Smooth muscle cell (in vitro differentiated cells): ENCODE results near the gene ACVR1. TPM values are rescaled to one million over a fixed set of nuclear protein-coding genes. Genes with fewer than 3 reads are reported as not detected.

Source experiments
- DNase-seq: peaks from one replicate; lab custom pipeline; 2025; ENCODE audit not compliant: unreplicated experiment; lab: John Stamatoyannopoulos, UW
- H2AFZ ChIP-seq: fragments of 200-600 bp; sonication (generic); 2 replicates; pipeline ENCODE4 v1.6.0; 2016; ENCODE audit warnings: antibody characterized with exemption, low read depth, mild to moderate bottlenecking
- H3F3A ChIP-seq: fragments of 200-600 bp; sonication (generic); 2 replicates; pipeline ENCODE4 v1.6.0; 2017; ENCODE audit warnings: antibody characterized with exemption, low read depth
- H3K27ac ChIP-seq: fragments of 200-600 bp; sonication (generic); 2 replicates; pipeline ENCODE4 v1.5.1; 2016; ENCODE audit warnings: low read depth, mild to moderate bottlenecking
- H3K27me3 ChIP-seq: fragments of 200-600 bp; sonication (generic); 2 replicates; pipeline ENCODE4 v1.6.1; 2016; ENCODE audit warnings: low read depth, mild to moderate bottlenecking
- H3K36me3 ChIP-seq: fragments of 200-600 bp; sonication (generic); 2 replicates; pipeline ENCODE4 v1.5.1; 2016; ENCODE audit warnings: low read depth
- H3K4me1 ChIP-seq: fragments of 200-600 bp; sonication (generic); 2 replicates; pipeline ENCODE4 v1.5.1; 2016; ENCODE audit warnings: low read depth
- H3K4me2 ChIP-seq: fragments of 200-600 bp; sonication (generic); 2 replicates; pipeline ENCODE4 v1.6.0; 2016; ENCODE audit warnings: mild to moderate bottlenecking
- H3K4me3 ChIP-seq: fragments of 200-600 bp; sonication (generic); 2 replicates; pipeline ENCODE4 v1.5.1; 2016; ENCODE audit warnings: mild to moderate bottlenecking
- H3K79me2 ChIP-seq: fragments of 200-600 bp; sonication (generic); 2 replicates; pipeline ENCODE4 v1.6.0; 2016; ENCODE audit warnings: low read depth, mild to moderate bottlenecking
- H3K9ac ChIP-seq: fragments of 200-600 bp; sonication (generic); 2 replicates; pipeline ENCODE4 v1.6.0; 2016; ENCODE audit warnings: low read depth
- H3K9me3 ChIP-seq: fragments of 200-600 bp; sonication (generic); replicated peaks from 2 replicates; pipeline ENCODE4 v1.5.1; 2016; ENCODE audit warnings: low read depth
- H4K20me1 ChIP-seq: fragments of 200-600 bp; sonication (generic); 2 replicates; pipeline ENCODE4 v1.6.0; 2016; ENCODE audit warnings: low read depth
- CTCF ChIP-seq: fragments of 200-600 bp; sonication (generic); IDR thresholded peaks from 2 replicates; pipeline ENCODE4 v1.5.1; 2017; ENCODE audit warnings: borderline replicate concordance, mild to moderate bottlenecking, antibody characterized with exemption; ENCODE audit not compliant: insufficient read depth, poor library complexity, severe bottlenecking
- WGBS: methylation state at CpG from one replicate; pipeline ENCODE4 v1.1.7; 2016; ENCODE audit warnings: low lambda C conversion rate; 5-methylcytosine and 5-hydroxymethylcytosine counted together
- polyA plus RNA-seq: library from polyadenylated mRNA; unstranded; fragments of >200 nt; fragmentation: Nextera tagmentation; extraction: Ambion mirVana; gene quantifications from 2 replicates; pipeline ENCODE4 v1.2.1, GENCODE V29; 2016
- total RNA-seq: library from RNA; depleted of rRNA; stranded (reverse); fragments of >200 nt; gene quantifications from 2 replicates; pipeline ENCODE4 v1.2.3, GENCODE V29; 2014

The ACVR1 gene
- total and polyA plus RNA-seq, 2 experiments from 2014 or later: 27.2 to 32.7 TPM

- H3K4me2 ChIP-seq: no peak overlapping the region
- no peaks in the 10 kb centered on the region for H3K27me3 ChIP-seq
- no peak overlapping the region for H3K4me3 ChIP-seq
- no peaks in the 10 kb centered on the region for H4K20me1 ChIP-seq
- no peak overlapping the region for H2AFZ ChIP-seq
- TF ChIP-seq CTCF: no peak
- WGBS: 98% methylated on average over 6 of the region's 6 CpGs
- H3K27ac ChIP-seq: no peak overlapping the region
- DNase-seq: no peak
- H3K9me3 ChIP-seq: no peaks in the 10 kb centered on the region
- H3K4me1 ChIP-seq: peaks cover 7% of the 10 kb centered on the region
- no peaks in the 10 kb centered on the region for H3K79me2 ChIP-seq
- H3K36me3 ChIP-seq: no peaks in the 10 kb centered on the region
- H3F3A ChIP-seq: no peaks in the 10 kb centered on the region
- H3K9ac ChIP-seq: no peak overlapping the region
Observed at GRCh38 chr2:157744571-157745076, 131.5 kb downstream of the ACVR1 start.

- Histone ChIP-seq H3K79me2 (no peaks in the 10 kb centered on the region), H3F3A (no peaks in the 10 kb centered on the region), H3K9me3 (no peaks in the 10 kb centered on the region), H3K27me3 (no peaks in the 10 kb centered on the region), H3K4me1 (peaks cover under 1% of the 10 kb centered on the region), H3K4me2 (no peak overlapping the region), H4K20me1 (no peaks in the 10 kb centered on the region), H3K27ac (no peak overlapping the region), H3K9ac (no peak overlapping the region), H3K4me3 (no peak overlapping the region), H3K36me3 (no peaks in the 10 kb centered on the region), H2AFZ (no peak overlapping the region)
- WGBS: 97% methylated on average over 2 of the region's 2 CpGs
- TF ChIP-seq CTCF: no peak
- no peak for DNase-seq
Observed at GRCh38 chr2:157743051-157743450, 133.1 kb downstream of the ACVR1 start.

GRCh38 chr2:157741819-157742484 is 134.2 kb downstream of the ACVR1 start:
- H3K27me3 ChIP-seq: no peaks in the 10 kb centered on the region
- no peak overlapping the region for H3K9ac ChIP-seq
- H4K20me1 ChIP-seq: no peaks in the 10 kb centered on the region
- no peak overlapping the region for H3K4me3 ChIP-seq
- H3K4me2 ChIP-seq: no peak overlapping the region
- no peak overlapping the region for H2AFZ ChIP-seq
- no peaks in the 10 kb centered on the region for H3K9me3 ChIP-seq
- no peaks in the 10 kb centered on the region for H3F3A ChIP-seq
- H3K27ac ChIP-seq: no peak overlapping the region
- no peaks in the 10 kb centered on the region for H3K79me2 ChIP-seq
- peaks cover 10% of the 10 kb centered on the region for H3K36me3 ChIP-seq
- H3K4me1 ChIP-seq: no peaks in the 10 kb centered on the region
- no peak for TF ChIP-seq CTCF
- WGBS: 95% methylated on average over 14 of the region's 14 CpGs
- no peak for DNase-seq

- no peaks in the 10 kb centered on the region for H3F3A ChIP-seq
- no peak overlapping the region for H3K27ac ChIP-seq
- 97% methylated on average over 2 of the region's 2 CpGs for WGBS
- no peak overlapping the region for H3K9ac ChIP-seq
- H3K36me3 ChIP-seq: peaks cover 27% of the 10 kb centered on the region
- no peak overlapping the region for H3K4me3 ChIP-seq
- no peak for TF ChIP-seq CTCF
- no peaks in the 10 kb centered on the region for H4K20me1 ChIP-seq
- no peaks in the 10 kb centered on the region for H3K4me1 ChIP-seq
- no peak for DNase-seq
- no peaks in the 10 kb centered on the region for H3K9me3 ChIP-seq
- no peaks in the 10 kb centered on the region for H3K27me3 ChIP-seq
- no peak overlapping the region for H3K4me2 ChIP-seq
- H2AFZ ChIP-seq: no peak overlapping the region
- no peaks in the 10 kb centered on the region for H3K79me2 ChIP-seq
Observed at GRCh38 chr2:157737656-157738055, 138.5 kb downstream of the ACVR1 start.
